ENCODE results near the gene DYSF.
"Not testable (repeated sequence)": the region's sequence is repeated elsewhere in the genome, so short reads cannot be mapped to it uniquely, and the experiment has no call there.

Gene DYSF

DNA sequence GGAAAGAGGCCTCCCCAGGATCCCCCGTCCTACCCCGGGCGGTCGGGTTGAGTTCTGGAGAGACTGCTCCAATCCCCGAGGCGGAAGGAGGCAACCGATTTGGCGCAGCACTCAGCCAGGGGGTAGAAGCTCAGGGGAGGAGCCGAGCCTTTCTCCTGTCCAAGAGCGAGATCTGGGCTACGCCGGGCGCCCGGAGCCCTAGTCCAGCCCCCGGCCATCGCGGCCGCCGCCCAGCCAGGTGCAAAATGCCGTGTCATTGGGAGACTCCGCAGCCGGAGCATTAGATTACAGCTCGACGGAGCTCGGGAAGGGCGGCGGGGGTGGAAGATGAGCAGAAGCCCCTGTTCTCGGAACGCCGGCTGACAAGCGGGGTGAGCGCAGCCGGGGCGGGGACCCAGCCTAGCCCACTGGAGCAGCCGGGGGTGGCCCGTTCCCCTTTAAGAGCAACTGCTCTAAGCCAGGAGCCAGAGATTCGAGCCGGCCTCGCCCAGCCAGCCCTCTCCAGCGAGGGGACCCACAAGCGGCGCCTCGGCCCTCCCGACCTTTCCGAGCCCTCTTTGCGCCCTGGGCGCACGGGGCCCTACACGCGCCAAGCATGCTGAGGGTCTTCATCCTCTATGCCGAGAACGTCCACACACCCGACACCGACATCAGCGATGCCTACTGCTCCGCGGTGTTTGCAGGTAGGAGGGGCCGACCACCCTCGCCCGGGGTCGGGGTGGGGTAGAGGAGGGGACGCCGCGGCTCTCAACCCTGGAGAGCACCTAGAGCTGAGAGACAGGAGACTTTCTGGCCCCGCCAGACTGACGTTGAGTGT is at the start of gene DYSF:
Gene DYSF (plus strand): TSS at position 158 of the 817 bp plus-strand sequence.
- DNase-seq: no peak

- no peak for DNase-seq
Measured at GRCh38 chr2:71409611-71410010, 43.8 kb upstream of the DYSF start.

- DNase-seq: no peak
Measured at GRCh38 chr2:71410696-71411095, 42.7 kb upstream of the DYSF start.

DNA sequence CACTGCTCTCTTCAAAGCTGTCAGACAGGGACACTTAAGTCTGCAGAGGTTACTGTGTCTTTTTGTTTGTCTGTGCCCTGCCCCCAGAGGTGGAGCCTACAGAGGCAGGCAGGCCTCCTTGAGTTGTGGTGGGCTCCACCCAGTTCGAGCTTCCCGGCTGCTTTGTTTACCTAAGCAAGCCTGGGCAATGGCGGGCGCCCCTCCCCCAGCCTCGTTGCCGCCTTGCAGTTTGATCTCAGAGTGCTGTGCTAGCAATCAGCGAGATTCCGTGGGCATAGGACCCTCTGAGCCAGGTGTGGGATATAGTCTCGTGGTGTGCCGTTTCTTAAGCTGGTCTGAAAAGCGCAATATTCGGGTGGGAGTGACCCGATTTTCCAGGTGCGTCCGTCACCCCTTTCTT is 36.5 kb upstream of the DYSF start:
- not testable (repeated sequence) for DNase-seq

- no peak for DNase-seq
Measured at GRCh38 chr2:71417300-71418202, 35.8 kb upstream of the DYSF start.

DNA sequence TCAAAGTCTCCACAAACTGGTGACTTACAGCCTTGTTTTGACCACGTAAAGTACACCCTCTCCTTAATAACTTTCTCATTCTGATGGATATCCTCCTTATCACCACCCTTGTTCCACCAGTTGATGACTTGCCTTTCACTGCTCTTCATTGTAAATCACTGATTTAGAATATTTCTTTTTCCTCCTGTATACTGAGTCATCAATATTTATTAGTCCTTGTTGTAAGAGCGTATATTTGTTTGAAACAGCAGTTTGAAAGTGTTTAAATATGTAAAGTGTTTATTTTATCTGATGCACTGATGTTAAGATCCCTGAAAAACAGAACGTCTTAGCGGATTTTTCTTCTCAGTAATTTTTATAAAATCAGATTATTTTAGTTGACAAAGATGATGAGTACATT is 34.2 kb upstream of the DYSF start:
- no peak for DNase-seq

DNA sequence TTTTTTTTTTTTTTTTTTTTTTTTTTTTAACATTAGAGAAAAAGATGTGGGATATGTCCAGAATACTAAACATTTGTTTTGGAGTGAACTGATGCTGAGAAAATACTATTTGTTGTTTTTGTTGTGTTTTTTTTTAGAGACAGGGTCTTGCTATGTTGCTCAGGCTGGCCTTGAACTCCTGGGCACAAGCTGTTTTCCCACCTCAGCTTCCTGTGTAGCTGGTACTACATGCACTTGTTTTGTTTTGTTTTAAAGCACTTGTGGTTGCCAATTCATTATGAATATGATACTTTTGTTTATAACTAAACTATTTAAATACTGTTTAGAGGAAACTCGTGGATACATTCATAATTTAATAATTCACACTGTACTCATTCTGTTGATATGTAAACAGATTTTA is 33.4 kb upstream of the DYSF start:
- DNase-seq: no peak

DNA sequence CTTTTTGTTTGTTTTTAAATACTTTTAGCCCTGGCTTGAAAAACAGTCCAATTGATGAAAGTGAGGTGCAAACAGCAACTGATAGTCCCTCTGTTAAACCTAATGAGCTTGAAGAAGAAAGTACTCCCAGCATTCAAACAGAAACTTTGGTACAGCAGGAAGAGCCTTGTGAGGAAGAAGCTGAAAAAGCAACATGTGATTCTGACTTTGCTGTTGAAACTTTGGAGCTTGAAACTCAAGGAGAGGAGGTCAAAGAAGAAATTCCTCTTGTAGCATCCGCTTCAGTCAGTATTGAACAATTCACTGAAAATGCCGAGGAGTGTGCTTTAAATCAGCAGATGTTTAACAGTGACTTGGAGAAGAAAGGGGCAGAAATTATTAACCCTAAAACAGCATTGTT is 30.6 kb upstream of the DYSF start:
- no peak for DNase-seq

- no peak for DNase-seq
Measured at GRCh38 chr2:71423817-71424420, 29.4 kb upstream of the DYSF start.

DNA sequence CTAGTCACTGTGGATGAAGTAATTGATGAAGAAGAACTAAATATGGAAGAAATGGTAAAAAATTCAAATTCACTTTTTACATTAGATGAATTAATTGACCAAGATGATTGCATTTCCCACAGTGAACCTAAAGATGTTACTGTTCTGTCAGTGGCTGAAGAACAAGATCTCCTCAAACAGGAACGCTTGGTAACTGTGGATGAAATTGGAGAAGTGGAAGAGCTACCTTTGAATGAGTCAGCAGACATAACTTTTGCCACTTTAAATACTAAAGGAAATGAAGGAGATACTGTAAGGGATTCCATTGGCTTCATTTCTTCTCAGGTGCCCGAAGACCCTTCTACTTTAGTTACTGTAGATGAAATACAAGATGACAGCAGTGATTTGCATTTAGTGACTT is 26.6 kb upstream of the DYSF start:
- no peak for DNase-seq

- DNase-seq: no peak
Measured at GRCh38 chr2:71428472-71429383, 24.6 kb upstream of the DYSF start.

DNA sequence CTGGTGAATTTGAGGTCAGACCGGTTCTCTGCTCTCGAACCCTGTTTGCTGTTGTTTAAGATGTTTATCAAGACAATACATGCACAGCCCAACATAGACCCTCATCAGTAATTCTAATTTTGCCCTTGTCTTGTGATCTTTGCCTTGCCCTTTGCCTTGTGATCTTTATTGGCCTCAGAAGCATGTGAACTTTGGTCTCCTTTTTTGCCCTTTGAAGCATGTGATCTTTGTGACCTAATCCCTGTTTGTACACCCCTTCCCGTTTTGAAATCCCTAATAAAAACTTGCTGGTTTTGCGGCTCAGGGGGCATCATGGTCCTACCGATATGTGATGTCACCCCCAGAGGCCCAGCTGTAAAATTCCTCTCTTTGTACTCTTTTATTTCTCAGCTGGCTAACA is 8.2 kb upstream of the DYSF start:
- not testable (repeated sequence) for DNase-seq

GRCh38 chr2:71446505-71446904 is 6.9 kb upstream of the DYSF start:
- no peak for DNase-seq

GRCh38 chr2:71449343-71449742 is 4.0 kb upstream of the DYSF start:
- no peak for DNase-seq

- DNase-seq: no peak
Measured at GRCh38 chr2:71451705-71452104, 1.7 kb upstream of the DYSF start.

- peak; percentile 90 for DNase-seq
Measured at GRCh38 chr2:71452565-71452964, 796 bp upstream of the DYSF start.

DNA sequence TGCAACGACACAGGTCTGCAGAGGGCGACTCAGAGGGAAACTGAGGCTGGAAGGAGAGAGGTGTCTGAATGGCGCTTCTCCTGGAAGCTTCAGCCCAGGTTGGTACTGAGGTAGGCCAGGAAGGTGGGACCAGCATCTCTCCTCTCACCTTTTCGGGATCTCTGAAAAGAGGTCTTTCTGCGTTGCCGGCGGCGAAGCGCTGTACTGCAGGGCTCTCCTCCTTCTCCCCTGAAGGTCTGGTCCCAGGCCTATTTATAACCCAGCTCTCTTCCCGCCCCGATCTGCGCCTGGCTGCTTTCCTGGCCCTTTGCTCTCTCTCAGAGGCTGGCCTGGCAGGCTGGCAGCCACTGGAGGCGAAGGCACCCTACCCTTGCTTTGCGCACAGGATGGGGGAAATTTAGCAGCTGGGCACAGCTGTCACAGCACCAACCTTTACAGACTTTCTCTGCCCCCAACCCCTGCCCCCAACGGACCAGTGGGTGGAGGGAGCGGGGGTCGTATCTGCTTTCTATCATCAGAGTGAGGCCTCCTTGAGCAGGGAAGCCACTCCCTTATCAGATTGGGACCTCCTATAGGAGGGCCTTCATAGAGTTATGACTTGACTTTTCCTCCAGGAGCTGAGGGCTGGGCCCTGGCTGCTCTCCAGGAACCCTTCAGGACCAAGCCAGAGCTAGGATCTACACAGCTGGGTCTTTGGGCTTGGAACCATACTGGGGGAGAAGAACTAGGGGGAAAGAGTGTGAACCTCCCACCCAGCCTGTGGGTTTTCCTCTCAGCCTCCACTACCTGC is 1.1 kb downstream of the DYSF start:
- no peak for DNase-seq

- DNase-seq: no peak
Measured at GRCh38 chr2:71455011-71455740, 1.8 kb downstream of the DYSF start.

DNA sequence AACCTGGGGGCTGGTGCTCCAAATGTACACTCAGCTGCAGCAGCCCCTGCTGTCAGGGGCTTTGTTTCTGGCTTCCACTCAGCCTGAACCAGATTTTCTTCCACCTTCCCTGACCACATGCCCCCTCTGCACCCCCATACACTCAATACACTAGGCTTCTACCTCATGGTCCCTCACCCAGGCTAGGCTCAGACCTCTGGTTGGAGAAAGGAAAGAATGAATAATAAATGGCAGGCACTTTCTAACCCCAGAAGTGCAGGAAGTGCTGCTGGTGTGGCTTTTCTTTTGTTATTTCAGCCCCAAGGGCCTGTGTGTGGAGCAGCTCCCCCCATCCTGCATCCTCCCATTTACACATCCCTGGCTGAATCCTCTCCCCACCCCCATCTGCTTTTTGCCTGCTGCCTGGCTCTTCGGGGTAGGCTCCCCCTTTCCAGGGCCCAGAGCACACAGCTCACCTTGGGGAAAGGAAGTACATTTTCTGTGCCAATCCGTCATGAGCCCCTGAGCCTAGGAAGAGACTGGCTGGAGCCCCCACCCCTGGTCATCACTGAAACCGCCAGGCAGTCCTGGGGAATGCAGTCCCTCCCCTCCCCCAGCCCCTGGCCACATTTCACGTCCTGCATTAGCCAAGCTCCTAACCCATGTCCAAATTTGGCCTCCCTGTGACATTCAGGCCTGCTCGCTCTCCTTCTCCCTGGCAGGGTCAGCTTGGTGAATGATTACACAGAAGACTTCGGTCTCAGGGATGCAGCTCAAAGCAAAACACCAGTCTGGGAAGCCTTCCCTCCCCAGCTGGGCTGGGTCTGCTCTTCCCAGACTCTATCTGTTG is 2.6 kb downstream of the DYSF start:
- DNase-seq: no peak

DNA sequence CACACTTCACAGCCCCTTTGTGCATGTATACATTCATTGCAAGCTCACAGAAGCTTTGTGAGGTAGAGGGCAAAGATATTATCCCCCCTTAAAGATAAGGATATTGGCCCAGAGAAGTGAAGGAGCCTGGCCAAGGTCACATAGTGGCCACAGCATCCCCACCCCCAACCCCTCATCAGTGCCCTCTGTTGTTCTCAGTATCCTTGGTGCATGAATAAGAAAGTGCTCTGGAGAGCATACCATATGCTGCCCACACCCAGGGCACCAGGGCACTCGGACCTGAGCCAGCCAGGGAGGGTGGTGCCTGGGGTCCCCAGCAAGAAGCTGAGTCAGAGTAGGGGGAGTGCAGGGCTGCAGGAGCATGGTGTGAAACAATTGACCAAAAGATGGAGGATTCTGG is 3.3 kb downstream of the DYSF start:
- DNase-seq: no peak

Measured in 8988T (cell line).